Keratinocyte (primary cell): Measurements from ENCODE around the gene AGAP1.

Experiments used
- CTCF ChIP-seq, 3 experiments: IDR thresholded peaks in 1 of 3; conservative IDR thresholded peaks in 1 of 3; optimal IDR thresholded peaks in 1 of 3; 2 replicates in 2 of 3; 3 replicates in 1 of 3; pipeline versions ENCODE3 to v1.5.1; 2011; ENCODE audit warnings: low read length in 3 of 3, mild to moderate bottlenecking in 3 of 3, moderate library complexity in 2 of 3, control low read depth in 1 of 3, inconsistent platforms in 1 of 3; ENCODE audit not compliant: insufficient read depth in 2 of 3; ENCODE audit errors: extremely low read depth in 1 of 3
- EZH2 ChIP-seq: IDR thresholded peaks from one replicate; pipeline ENCODE4 v1.6.1; 2012; ENCODE audit warnings: inconsistent platforms, mild to moderate bottlenecking, low read length, moderate library complexity

GRCh38 chr2:235567842-235568241, 74.0 kb downstream of the AGAP1 start:
- TF ChIP-seq CTCF (optimal IDR thresholded peaks at IDR 0.05 in 1 of 3, IDR thresholded peaks at IDR 0.05 in 1 of 3, conservative IDR thresholded peaks at IDR 0.05 in 1 of 3; ENCODE audit: extremely low read depth in 1 of 3, insufficient read depth in 2 of 3, low read length in 3 of 3), result no peak
- no peak for TF ChIP-seq EZH2
